CD8-positive, alpha-beta memory T cell (primary cell): ENCODE results near the gene ENO2. TPM values are rescaled to one million over a fixed set of nuclear protein-coding genes. Genes with fewer than 3 reads are reported as not detected.

ENCODE experiments used
- CTCF ChIA-PET: fragments of 350-600 bp; sonication (Branson Sonifier 250); formaldehyde crosslinking; loops from one replicate; lab custom pipeline; 2021; ENCODE audit warnings: antibody characterized with exemption; lab: Charles Lee
- POLR2A ChIA-PET: fragments of 350-600 bp; sonication (Branson Sonifier 250); formaldehyde crosslinking; loops from one replicate; lab custom pipeline; 2021; ENCODE audit warnings: antibody characterized with exemption; lab: Charles Lee
- DNase-seq, 5 donors: peaks; one replicate each; pipeline versions ENCODE4 v3.0.0 to v3.0.0-alpha.2; 2020 to 2022; ENCODE audit warnings: mixed read lengths in 1 of 5
- H3K27ac ChIP-seq: one replicate; pipeline ENCODE4 v1.7.0; 2013; ENCODE audit warnings: low read depth, mild to moderate bottlenecking, low read length, moderate library complexity
- H3K27me3 ChIP-seq: 2 replicates; pipeline ENCODE4 v1.7.0; 2013; ENCODE audit warnings: low read length, mild to moderate bottlenecking; ENCODE audit not compliant: insufficient read depth, poor library complexity, severe bottlenecking
- H3K36me3 ChIP-seq: 2 replicates; pipeline ENCODE4 v1.7.0; 2013; ENCODE audit warnings: mild to moderate bottlenecking, low read length, moderate library complexity; ENCODE audit not compliant: insufficient read depth
- H3K4me1 ChIP-seq: 2 replicates; pipeline ENCODE4 v1.7.0; 2013; ENCODE audit warnings: mild to moderate bottlenecking, low read length, moderate library complexity; ENCODE audit not compliant: insufficient read depth
- H3K4me3 ChIP-seq: 2 replicates; pipeline ENCODE4 v1.7.0; 2013; ENCODE audit warnings: mild to moderate bottlenecking, low read length
- H3K9me3 ChIP-seq: 2 replicates; pipeline ENCODE4 v1.7.0; 2013; ENCODE audit warnings: mild to moderate bottlenecking, low read length
- H3K27ac Mint-ChIP-seq, 8 donors: one replicate each; pipeline ENCODE4 v1.8.0; 2020 to 2021; ENCODE audit warnings: mixed read lengths in 8 of 8, mild to moderate bottlenecking in 6 of 8, inconsistent platforms in 3 of 8, moderate library complexity in 3 of 8
- H3K27me3 Mint-ChIP-seq, 2 donors: one replicate each; pipeline ENCODE4 v1.8.0; 2020 to 2021; ENCODE audit warnings: mixed read lengths in 2 of 2, mild to moderate bottlenecking in 1 of 2, moderate library complexity in 1 of 2
- H3K36me3 Mint-ChIP-seq, 3 donors: one replicate each; pipeline ENCODE4 v1.8.0; 2020 to 2021; ENCODE audit warnings: mixed read lengths in 3 of 3, inconsistent platforms in 1 of 3, mild to moderate bottlenecking in 1 of 3
- H3K4me1 Mint-ChIP-seq, 3 donors: one replicate each; pipeline ENCODE4 v1.8.0; 2020 to 2021; ENCODE audit warnings: mixed read lengths in 3 of 3, inconsistent platforms in 1 of 3, mild to moderate bottlenecking in 1 of 3
- H3K4me3 Mint-ChIP-seq, 7 donors: one replicate each; pipeline ENCODE4 v1.8.0; 2020 to 2021; ENCODE audit warnings: mixed read lengths in 7 of 7, mild to moderate bottlenecking in 6 of 7, moderate library complexity in 4 of 7, inconsistent platforms in 2 of 7
- H3K9me3 Mint-ChIP-seq, 5 donors: one replicate each; pipeline ENCODE4 v1.8.0; 2020 to 2022; ENCODE audit warnings: mixed read lengths in 5 of 5, mild to moderate bottlenecking in 3 of 5, moderate library complexity in 2 of 5, inconsistent platforms in 1 of 5
- polyA plus RNA-seq: library from polyadenylated mRNA; unstranded; fragments of 300-500 nt; fragmentation: Illumina TruSeq; gene quantifications from one replicate; pipeline ENCODE4 v1.2.3, GENCODE V29; 2021
- total RNA-seq, 2 experiments: library from RNA; stranded (reverse); gene quantifications; one replicate each; pipeline ENCODE4 v1.2.3, GENCODE V29; 2021

Gene ENO2
- total and polyA plus RNA-seq, 3 experiments from 2014 or later: 36.4 to 131 (median 125) TPM

GRCh38 chr12:6917491-6918231, 3.3 kb downstream of the ENO2 start:
- Histone ChIP-seq H3K4me1 (peaks cover 21% of the 10 kb centered on the region), H3K4me3 (no peak overlapping the region), H3K9me3 (no peaks in the 10 kb centered on the region), H3K36me3 (peaks cover 6% of the 10 kb centered on the region), H3K27me3 (no peaks in the 10 kb centered on the region), H3K27ac (no peak overlapping the region)
- H3K4me1 Mint-ChIP-seq: peaks cover 21 to 42% (median 30%) of the 10 kb centered on the region in 3 donors
- no peaks in the 10 kb centered on the region for H3K9me3 Mint-ChIP-seq
- peak overlapping the region in 1 of 7 donors; percentile 57 for H3K4me3 Mint-ChIP-seq
- H3K36me3 Mint-ChIP-seq: peaks cover 3 to 63% (median 4%) of the 10 kb centered on the region in 3 donors
- ChIA-PET POLR2A (interaction anchor here (0.9 kb wide), 2 partner anchors 20 to 41 kb away, joined by 3 read pairs; no protein-coding TSS in a partner anchor), CTCF (interaction anchor here (0.7 to 2.3 kb wide), 4 partner anchors 20 to 200 kb away, joined by 3 to 8 read pairs (median 4); no protein-coding TSS in a partner anchor)
- H3K27me3 Mint-ChIP-seq: no peaks in the 10 kb centered on the region
- H3K27ac Mint-ChIP-seq: peak overlapping the region in 2 of 8 donors; percentile 43 to 66
- no peak for DNase-seq

DNA sequence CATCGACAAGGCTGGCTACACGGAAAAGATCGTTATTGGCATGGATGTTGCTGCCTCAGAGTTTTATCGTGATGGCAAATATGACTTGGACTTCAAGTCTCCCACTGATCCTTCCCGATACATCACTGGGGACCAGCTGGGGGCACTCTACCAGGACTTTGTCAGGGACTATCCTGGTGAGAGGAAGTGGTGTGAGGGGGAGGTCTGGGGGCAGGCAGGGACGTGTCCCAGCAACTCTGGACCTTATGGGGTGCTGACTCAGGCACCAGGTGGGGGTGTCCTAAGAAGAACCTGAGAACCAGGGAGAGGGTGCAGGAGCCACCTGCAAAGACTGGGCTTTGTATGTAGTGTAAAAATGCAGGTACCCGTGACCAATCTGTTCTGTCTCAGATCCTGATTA, 5.2 kb downstream of the ENO2 start:
- peak overlapping the region in 1 of 7 donors; percentile 55 for H3K4me3 Mint-ChIP-seq
- H3K9me3 Mint-ChIP-seq: no peaks in the 10 kb centered on the region
- H3K36me3 ChIP-seq: peaks cover 6% of the 10 kb centered on the region
- no peak overlapping the region for H3K27ac ChIP-seq
- H3K27me3 ChIP-seq: no peaks in the 10 kb centered on the region
- H3K4me1 Mint-ChIP-seq: peaks cover 15 to 31% (median 25%) of the 10 kb centered on the region in 3 donors
- H3K9me3 ChIP-seq: no peaks in the 10 kb centered on the region
- peak overlapping the region in 5 of 8 donors; percentile 9 to 82 (median 41) for H3K27ac Mint-ChIP-seq
- peaks cover 3 to 68% (median 4%) of the 10 kb centered on the region in 3 donors for H3K36me3 Mint-ChIP-seq
- H3K27me3 Mint-ChIP-seq: no peaks in the 10 kb centered on the region
- CTCF ChIA-PET: no interaction called here
- no peak overlapping the region for H3K4me3 ChIP-seq
- POLR2A ChIA-PET: no interaction called here
- H3K4me1 ChIP-seq: peaks cover 18% of the 10 kb centered on the region
- no peak for DNase-seq

DNA sequence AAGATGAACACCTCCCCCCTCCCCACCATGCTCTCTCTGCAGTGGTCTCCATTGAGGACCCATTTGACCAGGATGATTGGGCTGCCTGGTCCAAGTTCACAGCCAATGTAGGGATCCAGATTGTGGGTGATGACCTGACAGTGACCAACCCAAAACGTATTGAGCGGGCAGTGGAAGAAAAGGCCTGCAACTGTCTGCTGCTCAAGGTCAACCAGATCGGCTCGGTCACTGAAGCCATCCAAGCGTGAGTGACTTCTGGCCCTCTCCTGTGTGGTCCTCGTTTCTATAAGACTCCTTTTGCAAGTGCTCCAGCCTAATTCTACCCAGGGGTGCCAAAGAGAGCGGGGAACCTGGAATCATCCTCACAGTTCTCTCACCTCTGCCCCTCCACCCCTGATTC, 7.2 kb downstream of the ENO2 start:
- Histone ChIP-seq H3K4me1 (peaks cover 13% of the 10 kb centered on the region), H3K4me3 (no peak overlapping the region), H3K27ac (no peak overlapping the region), H3K27me3 (no peaks in the 10 kb centered on the region), H3K36me3 (peaks cover 6% of the 10 kb centered on the region), H3K9me3 (no peaks in the 10 kb centered on the region)
- POLR2A ChIA-PET: no interaction called here
- Mint-ChIP-seq H3K4me3 (no peak overlapping the region), H3K4me1 (peaks cover 13 to 24% (median 14%) of the 10 kb centered on the region in 3 donors), H3K27me3 (no peaks in the 10 kb centered on the region), H3K36me3 (peaks cover 3 to 53% (median 4%) of the 10 kb centered on the region in 3 donors), H3K9me3 (no peaks in the 10 kb centered on the region), H3K27ac (peak overlapping the region in 1 of 8 donors; percentile 37)
- DNase-seq: no peak
- CTCF ChIA-PET: interaction anchor here (0.9 to 1.4 kb wide), 7 partner anchors 12 to 192 kb away, joined by 3 to 4 read pairs (median 3); no protein-coding TSS in a partner anchor

DNA sequence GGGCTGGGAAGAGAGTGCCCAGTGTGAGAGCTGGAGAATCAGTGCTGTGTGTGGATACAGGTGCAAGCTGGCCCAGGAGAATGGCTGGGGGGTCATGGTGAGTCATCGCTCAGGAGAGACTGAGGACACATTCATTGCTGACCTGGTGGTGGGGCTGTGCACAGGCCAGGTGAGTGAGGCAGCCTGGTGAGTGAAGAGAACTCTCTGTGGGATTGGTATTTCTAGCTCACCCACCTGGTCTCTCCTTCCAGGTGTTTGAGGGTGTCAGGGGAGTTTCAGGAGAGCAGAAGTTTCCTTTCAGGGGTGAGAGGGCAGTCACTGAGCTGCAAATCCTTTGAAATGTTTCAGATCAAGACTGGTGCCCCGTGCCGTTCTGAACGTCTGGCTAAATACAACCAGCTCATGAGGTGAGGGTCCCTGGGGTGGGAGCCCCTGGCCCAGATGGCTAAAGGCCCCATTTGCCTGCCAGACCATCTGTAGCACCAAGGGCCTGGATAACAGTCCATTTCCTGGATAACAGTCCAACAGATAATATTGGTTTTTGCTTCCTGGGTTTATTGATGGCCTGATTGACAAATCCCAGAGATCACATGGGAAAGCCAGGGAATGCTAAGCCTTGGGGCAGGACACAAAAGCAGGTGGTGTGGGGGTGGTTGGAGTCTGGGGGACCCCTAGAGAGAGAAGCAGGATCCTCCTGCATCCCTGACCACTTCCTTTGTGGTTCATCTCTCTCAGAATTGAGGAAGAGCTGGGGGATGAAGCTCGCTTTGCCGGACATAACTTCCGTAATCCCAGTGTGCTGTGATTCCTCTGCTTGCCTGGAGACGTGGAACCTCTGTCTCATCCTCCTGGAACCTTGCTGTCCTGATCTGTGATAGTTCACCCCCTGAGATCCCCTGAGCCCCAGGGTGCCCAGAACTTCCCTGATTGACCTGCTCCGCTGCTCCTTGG, 7.9 kb downstream of the ENO2 start:
- Histone ChIP-seq H3K27ac (no peak overlapping the region), H3K36me3 (peaks cover 6% of the 10 kb centered on the region), H3K4me3 (no peak overlapping the region), H3K4me1 (peaks cover 19% of the 10 kb centered on the region), H3K9me3 (no peaks in the 10 kb centered on the region), H3K27me3 (no peaks in the 10 kb centered on the region)
- H3K36me3 Mint-ChIP-seq: peaks cover 3 to 46% (median 4%) of the 10 kb centered on the region in 3 donors
- DNase-seq: no peak
- H3K27ac Mint-ChIP-seq: peak overlapping the region in 4 of 8 donors; percentile 8 to 52 (median 50)
- peaks cover 15 to 26% (median 20%) of the 10 kb centered on the region in 3 donors for H3K4me1 Mint-ChIP-seq
- H3K27me3 Mint-ChIP-seq: no peaks in the 10 kb centered on the region
- peak overlapping the region in 2 of 7 donors; percentile 20 to 53 for H3K4me3 Mint-ChIP-seq
- CTCF ChIA-PET: interaction anchor here (0.9 to 1.4 kb wide), 7 partner anchors 12 to 191 kb away, joined by 3 to 4 read pairs (median 3); no protein-coding TSS in a partner anchor
- H3K9me3 Mint-ChIP-seq: no peaks in the 10 kb centered on the region
- POLR2A ChIA-PET: no interaction called here

- no peaks in the 10 kb centered on the region for H3K27me3 ChIP-seq
- peaks cover 3 to 37% (median 4%) of the 10 kb centered on the region in 3 donors for H3K36me3 Mint-ChIP-seq
- H3K4me1 Mint-ChIP-seq: peaks cover 15 to 27% (median 20%) of the 10 kb centered on the region in 3 donors
- H3K36me3 ChIP-seq: peaks cover 6% of the 10 kb centered on the region
- no peak overlapping the region for H3K27ac ChIP-seq
- H3K27ac Mint-ChIP-seq: peak overlapping the region in 4 of 8 donors; percentile 5 to 71 (median 58)
- H3K4me3 Mint-ChIP-seq: peak overlapping the region in 2 of 7 donors; percentile 20 to 57
- no peak overlapping the region for H3K4me3 ChIP-seq
- ChIA-PET CTCF (interaction anchor here (0.8 to 8.9 kb wide), 16 partner anchors 9 to 187 kb away, joined by 3 to 88 read pairs (median 10); partner anchors contain the start of genes C12orf57, C1R, C1RL and ENO2), POLR2A (interaction anchor here (1.1 kb wide), 1 partner anchor 39 kb away, joined by 3 read pairs; no protein-coding TSS in a partner anchor)
- no peaks in the 10 kb centered on the region for H3K9me3 ChIP-seq
- H3K27me3 Mint-ChIP-seq: no peaks in the 10 kb centered on the region
- H3K4me1 ChIP-seq: peaks cover 19% of the 10 kb centered on the region
- no peaks in the 10 kb centered on the region for H3K9me3 Mint-ChIP-seq
- DNase-seq: no peak
Measured at GRCh38 chr12:6923003-6923732, 8.8 kb downstream of the ENO2 start.

GRCh38 chr12:6923851-6924250, 9.5 kb downstream of the ENO2 start:
- H3K9me3 ChIP-seq: no peaks in the 10 kb centered on the region
- CTCF ChIA-PET: interaction anchor here (0.8 to 8.9 kb wide), 21 partner anchors 10 to 266 kb away, joined by 3 to 88 read pairs (median 4); partner anchors contain the start of genes C12orf57, C1R, C1RL and ENO2
- Mint-ChIP-seq H3K27ac (peak overlapping the region in 7 of 8 donors; percentile 39 to 94 (median 92)), H3K9me3 (no peaks in the 10 kb centered on the region), H3K4me3 (peak overlapping the region in 1 of 7 donors; percentile 78), H3K4me1 (peaks cover 18 to 32% (median 25%) of the 10 kb centered on the region in 3 donors), H3K36me3 (peaks cover 3 to 39% (median 4%) of the 10 kb centered on the region in 3 donors), H3K27me3 (no peaks in the 10 kb centered on the region)
- no peak overlapping the region for H3K4me3 ChIP-seq
- H3K36me3 ChIP-seq: peaks cover 6% of the 10 kb centered on the region
- H3K4me1 ChIP-seq: peaks cover 24% of the 10 kb centered on the region
- POLR2A ChIA-PET: interaction anchor here (0.9 to 2.3 kb wide), 4 partner anchors 9 to 38 kb away, joined by 3 to 12 read pairs (median 4); partner anchors contain the start of genes C12orf57, ENO2 and RNU7-1
- DNase-seq: no peak
- H3K27me3 ChIP-seq: no peaks in the 10 kb centered on the region
- H3K27ac ChIP-seq: no peak overlapping the region

GRCh38 chr12:6925239-6925539, 10.8 kb downstream of the ENO2 start:
- Mint-ChIP-seq H3K4me3 (peak overlapping the region in 5 of 7 donors; percentile 28 to 78 (median 61)), H3K27me3 (no peaks in the 10 kb centered on the region), H3K4me1 (peaks cover 31 to 44% (median 38%) of the 10 kb centered on the region in 3 donors), H3K9me3 (no peaks in the 10 kb centered on the region), H3K27ac (peak overlapping the region; percentile 39 to 94 (median 87)), H3K36me3 (peaks cover 0 to 26% (median 0%) of the 10 kb centered on the region in 3 donors)
- H3K27ac ChIP-seq: no peak overlapping the region
- peaks cover 37% of the 10 kb centered on the region for H3K4me1 ChIP-seq
- CTCF ChIA-PET: interaction anchor here (0.8 to 8.9 kb wide), 15 partner anchors 11 to 264 kb away, joined by 3 to 88 read pairs (median 8); partner anchors contain the start of genes C12orf57, C1R, C1RL and ENO2
- H3K9me3 ChIP-seq: no peaks in the 10 kb centered on the region
- no peak for DNase-seq
- H3K27me3 ChIP-seq: no peaks in the 10 kb centered on the region
- POLR2A ChIA-PET: interaction anchor here (0.5 to 2.3 kb wide), 8 partner anchors 9 to 64 kb away, joined by 3 to 12 read pairs (median 4); partner anchors contain the start of genes C12orf57, ENO2 and RNU7-1
- no peaks in the 10 kb centered on the region for H3K36me3 ChIP-seq
- H3K4me3 ChIP-seq: no peak overlapping the region
